ENCODE measurements around the gene LETM1.

LETM1 gene

DNA sequence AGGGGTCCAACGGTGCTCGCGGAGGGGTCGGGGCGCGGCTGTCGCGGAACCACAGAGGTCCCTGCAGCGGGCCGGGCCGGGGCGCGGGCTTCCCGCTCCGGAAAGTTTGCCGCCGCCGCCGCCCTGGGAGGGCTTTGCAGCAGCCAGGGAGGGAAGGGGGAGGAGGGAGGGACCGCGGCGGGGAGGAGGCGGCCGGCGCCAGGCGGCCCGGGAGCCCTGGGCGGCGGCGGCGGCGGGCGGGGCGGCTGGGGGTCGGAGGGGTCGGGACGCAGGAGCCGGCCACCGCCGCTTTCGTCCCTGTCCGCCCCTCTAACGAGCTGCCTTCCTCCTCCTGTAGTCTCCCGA is 62.5 kb downstream of the LETM1 start:
- DNase-seq (ENCODE audit: extremely low read depth, low read depth), result no peak
- TF ChIP-seq, protein P1, sequence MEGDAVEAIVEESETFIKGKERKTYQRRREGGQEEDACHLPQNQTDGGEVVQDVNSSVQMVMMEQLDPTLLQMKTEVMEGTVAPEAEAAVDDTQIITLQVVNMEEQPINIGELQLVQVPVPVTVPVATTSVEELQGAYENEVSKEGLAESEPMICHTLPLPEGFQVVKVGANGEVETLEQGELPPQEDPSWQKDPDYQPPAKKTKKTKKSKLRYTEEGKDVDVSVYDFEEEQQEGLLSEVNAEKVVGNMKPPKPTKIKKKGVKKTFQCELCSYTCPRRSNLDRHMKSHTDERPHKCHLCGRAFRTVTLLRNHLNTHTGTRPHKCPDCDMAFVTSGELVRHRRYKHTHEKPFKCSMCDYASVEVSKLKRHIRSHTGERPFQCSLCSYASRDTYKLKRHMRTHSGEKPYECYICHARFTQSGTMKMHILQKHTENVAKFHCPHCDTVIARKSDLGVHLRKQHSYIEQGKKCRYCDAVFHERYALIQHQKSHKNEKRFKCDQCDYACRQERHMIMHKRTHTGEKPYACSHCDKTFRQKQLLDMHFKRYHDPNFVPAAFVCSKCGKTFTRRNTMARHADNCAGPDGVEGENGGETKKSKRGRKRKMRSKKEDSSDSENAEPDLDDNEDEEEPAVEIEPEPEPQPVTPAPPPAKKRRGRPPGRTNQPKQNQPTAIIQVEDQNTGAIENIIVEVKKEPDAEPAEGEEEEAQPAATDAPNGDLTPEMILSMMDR (IDR thresholded peaks at IDR 0.05; ENCODE audit: low read depth, low read length), result no peak

DNA sequence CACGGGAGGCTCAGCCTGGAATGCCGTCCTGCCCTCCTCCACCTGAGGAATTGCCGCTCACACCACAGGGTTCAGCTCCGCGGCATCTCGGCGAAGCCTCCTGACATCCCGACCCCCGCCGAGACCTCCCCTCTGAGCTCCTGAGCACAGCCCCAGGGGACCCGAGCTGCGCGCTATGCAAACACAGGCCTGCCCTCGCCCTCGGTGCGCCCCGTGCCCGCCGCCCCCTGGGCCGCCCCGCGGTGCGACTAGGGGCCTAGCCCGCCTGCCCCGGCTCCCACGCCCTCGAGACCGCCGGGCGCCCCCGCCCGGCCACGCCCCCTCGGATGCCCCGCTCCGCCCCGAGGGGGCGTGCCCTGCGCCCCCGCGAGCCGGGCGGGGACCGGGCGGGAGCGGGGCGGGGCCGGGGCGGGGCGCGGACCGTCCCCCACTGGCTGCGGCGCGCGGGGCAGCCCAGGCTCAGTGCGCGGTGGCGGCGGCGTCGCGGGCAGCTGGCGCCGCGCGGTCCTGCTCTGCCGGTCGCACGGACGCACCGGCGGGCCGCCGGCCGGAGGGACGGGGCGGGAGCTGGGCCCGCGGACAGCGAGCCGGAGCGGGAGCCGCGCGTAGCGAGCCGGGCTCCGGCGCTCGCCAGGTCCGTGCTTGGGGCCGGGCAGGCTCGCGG is 63.0 kb downstream of the LETM1 start, which contains the start of gene FGFR3:
Gene FGFR3 (plus strand): TSS at position 462 of the 664 bp plus-strand sequence. CDS start 642 bp downstream, outside the sequence.
- TF ChIP-seq, protein P1 (IDR thresholded peaks at IDR 0.05; ENCODE audit: low read depth, low read length), result no peak
- DNase-seq (ENCODE audit: extremely low read depth, low read depth), result no peak

DNA sequence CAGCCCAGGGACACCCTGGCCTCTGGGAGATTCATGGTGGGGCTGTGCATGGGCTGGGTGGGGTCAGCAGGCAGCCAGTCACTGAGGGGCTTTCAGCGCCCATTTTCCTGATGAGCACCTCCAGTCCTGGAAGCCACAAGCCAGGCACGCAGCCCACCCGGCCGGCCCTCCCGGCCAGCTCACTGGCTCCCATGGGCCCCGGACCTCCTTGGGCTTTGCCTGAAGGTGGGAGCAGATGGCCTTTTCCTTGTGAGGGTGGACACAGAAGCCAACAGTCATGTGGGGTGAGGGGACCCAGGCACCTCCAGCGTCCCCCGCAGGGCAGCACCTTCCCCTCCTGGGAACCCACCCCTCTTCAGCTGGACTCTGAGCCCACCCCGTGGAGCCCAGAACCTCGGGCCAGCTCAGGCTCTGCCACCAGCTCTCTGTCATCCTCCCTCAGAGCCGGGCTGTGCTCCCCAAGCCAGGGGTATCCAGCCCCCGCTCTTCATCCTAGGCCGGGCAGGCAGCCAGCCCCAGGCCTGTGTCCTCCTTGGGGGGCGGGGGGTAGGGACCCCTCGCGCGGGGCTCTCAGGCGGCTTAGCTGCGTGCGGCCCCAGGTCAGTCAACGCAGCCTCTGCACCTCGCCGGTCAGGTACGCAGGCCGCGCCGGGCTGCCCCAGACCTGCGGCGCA is 63.7 kb downstream of the LETM1 start:
- DNase-seq (ENCODE audit: extremely low read depth, low read depth), result no peak

DNA sequence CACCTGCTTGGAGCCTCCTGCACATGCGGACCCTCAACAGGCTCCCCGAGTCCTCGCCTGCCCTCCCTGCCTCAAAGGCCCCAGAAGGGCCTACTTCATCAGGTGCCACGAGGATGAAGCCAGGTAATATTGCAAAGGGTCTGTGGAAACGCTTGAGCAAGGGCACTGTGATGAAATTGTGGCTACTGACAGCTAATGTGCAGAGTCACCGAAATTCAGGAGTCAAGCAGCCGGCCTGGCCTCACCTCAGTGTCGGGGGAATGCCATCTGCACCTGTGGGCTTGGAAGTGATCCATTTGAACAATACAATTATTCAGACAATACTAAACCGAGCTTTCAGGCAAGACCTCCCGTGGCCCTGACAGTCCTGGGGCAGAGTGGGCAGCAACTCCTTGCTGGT is 66.0 kb downstream of the LETM1 start:
- TF ChIP-seq, protein P1 (IDR thresholded peaks at IDR 0.05; ENCODE audit: low read depth, low read length), result no peak
- no peak for DNase-seq (ENCODE audit: extremely low read depth, low read depth)

More for the DNA sequence above, 63.7 kb downstream of the LETM1 start:
- TF ChIP-seq, protein P1 (IDR thresholded peaks at IDR 0.05; ENCODE audit: low read depth, low read length), result no peak

DNA sequence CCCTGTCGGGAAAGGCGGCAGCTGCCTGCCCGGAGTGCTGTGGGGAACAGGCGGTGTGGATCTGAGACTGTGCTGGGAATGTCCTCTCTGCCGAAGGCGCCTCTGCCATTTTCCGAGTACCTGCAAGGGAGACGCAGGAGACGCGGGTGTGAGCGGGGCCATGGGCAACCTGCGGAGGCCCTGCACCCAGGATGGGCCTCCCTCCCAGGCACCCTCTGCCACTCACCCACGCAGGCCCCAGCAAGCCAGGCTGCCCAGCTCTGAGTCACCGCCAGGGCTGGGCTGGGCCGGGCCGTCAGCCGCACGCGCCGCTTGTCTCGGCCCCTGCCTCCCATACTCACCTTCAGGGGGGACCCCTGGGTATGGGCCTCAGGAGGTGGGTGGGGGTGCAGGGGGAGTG is 66.4 kb downstream of the LETM1 start:
- DNase-seq (ENCODE audit: extremely low read depth, low read depth), result no peak
- TF ChIP-seq, protein P1 (IDR thresholded peaks at IDR 0.05; ENCODE audit: low read depth, low read length), result no peak

DNA sequence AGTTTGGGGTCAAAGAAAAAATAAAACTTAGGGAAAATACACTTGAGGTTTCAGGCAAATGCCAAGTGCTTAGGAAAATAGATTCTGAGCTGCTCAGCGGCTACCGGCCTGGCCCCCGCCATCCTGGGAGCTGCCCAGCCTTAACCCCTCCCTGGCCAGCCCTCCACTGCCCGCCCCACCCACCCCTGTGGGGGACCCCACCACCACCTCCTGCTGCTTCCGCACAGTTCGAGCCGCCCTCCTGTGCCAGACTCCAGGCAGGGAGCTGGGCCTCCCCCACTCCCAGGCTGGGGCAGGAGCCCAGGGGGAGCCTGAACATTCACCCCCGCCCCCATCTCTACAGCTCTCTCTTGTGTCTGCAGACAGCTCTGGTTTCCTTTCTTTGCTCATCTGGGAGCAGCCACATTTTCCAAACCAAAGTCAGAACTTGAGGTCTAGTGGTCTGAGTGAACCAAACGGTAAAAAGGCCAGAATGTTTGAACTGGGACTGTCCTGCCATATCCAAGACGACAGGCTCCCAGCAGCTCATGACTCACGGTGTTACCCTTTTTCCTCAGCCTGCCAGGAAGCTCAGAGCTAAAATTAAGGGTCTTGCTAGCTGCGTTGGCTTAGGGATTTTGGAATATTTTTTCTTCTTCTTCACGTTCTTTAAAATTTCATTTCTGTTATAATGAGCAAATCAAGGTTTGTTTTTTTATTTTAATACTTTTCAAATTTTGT is 67.5 kb downstream of the LETM1 start:
- no peak for DNase-seq (ENCODE audit: extremely low read depth, low read depth)
- TF ChIP-seq, protein P1 (IDR thresholded peaks at IDR 0.05; ENCODE audit: low read depth, low read length), result no peak
